Neural cell (in vitro differentiated cells): ENCODE data around the gene MRPL10. TPM values are rescaled to one million over a fixed set of nuclear protein-coding genes. Genes with fewer than 3 reads are reported as not detected.

Source experiments
- H2AFZ ChIP-seq: fragments of 200-600, 300-800 bp; sonication (generic), shearing (Covaris generic); 2 replicates; pipeline ENCODE4 v1.6.0; 2014; ENCODE audit warnings: low read depth, mild to moderate bottlenecking, antibody characterized with exemption, low read length, moderate library complexity
- H3F3A ChIP-seq: fragments of 200-600 bp; shearing (Covaris generic); 2 replicates; pipeline ENCODE4 v1.6.1; 2016; ENCODE audit warnings: mild to moderate bottlenecking, moderate library complexity, mixed read lengths, antibody characterized with exemption, low read length; ENCODE audit not compliant: insufficient read depth, poor library complexity, severe bottlenecking
- H3K27ac ChIP-seq: fragments of 200-600, 300-800 bp; sonication (generic), shearing (Covaris generic); 2 replicates; pipeline ENCODE4 v1.5.1; 2014; ENCODE audit warnings: mild to moderate bottlenecking, low read length, moderate library complexity
- H3K27me3 ChIP-seq: fragments of 300-800, 200-600 bp; sonication (generic), shearing (Covaris generic); 2 replicates; pipeline ENCODE4 v1.6.0; 2014; ENCODE audit warnings: mild to moderate bottlenecking, low read depth, low read length, moderate library complexity; ENCODE audit not compliant: insufficient read depth
- H3K36me3 ChIP-seq: fragments of 300-800, 200-600 bp; sonication (generic), shearing (Covaris generic); 2 replicates; pipeline ENCODE4 v1.5.1; 2014; ENCODE audit warnings: mild to moderate bottlenecking, antibody characterized with exemption, low read length, moderate library complexity; ENCODE audit not compliant: insufficient read depth
- H3K4me2 ChIP-seq: fragments of 300-800, 200-600 bp; sonication (generic), shearing (Covaris generic); 2 replicates; pipeline ENCODE4 v1.6.0; 2014; ENCODE audit warnings: mild to moderate bottlenecking, low read length
- H3K4me3 ChIP-seq: fragments of 300-800, 200-600 bp; sonication (generic), shearing (Covaris generic); 2 replicates; pipeline ENCODE4 v1.5.1; 2014; ENCODE audit warnings: mild to moderate bottlenecking, low read length, moderate library complexity
- H3K79me2 ChIP-seq: fragments of 200-600 bp; shearing (Covaris generic); replicated peaks from 2 replicates; pipeline ENCODE4 v1.6.0; 2014; ENCODE audit warnings: mild to moderate bottlenecking, low read length, moderate library complexity; ENCODE audit not compliant: insufficient read depth
- H3K9ac ChIP-seq: fragments of 300-800, 200-600 bp; sonication (generic), shearing (Covaris generic); 2 replicates; pipeline ENCODE4 v1.6.1; 2016; ENCODE audit warnings: mild to moderate bottlenecking, low read length, mixed read lengths
- H3K9me2 ChIP-seq: fragments of 200-600 bp; shearing (Covaris generic); 2 replicates; pipeline ENCODE4 v1.6.1; 2016; ENCODE audit warnings: mild to moderate bottlenecking, low read length, mixed read lengths; ENCODE audit not compliant: insufficient read depth
- H3K9me3 ChIP-seq: fragments of 200-600, 300-800 bp; sonication (generic), shearing (Covaris generic); 2 replicates; pipeline ENCODE4 v1.6.1; 2016; ENCODE audit warnings: mild to moderate bottlenecking, mixed run types, low read length, moderate library complexity, mixed read lengths
- H4K20me1 ChIP-seq: fragments of 200-600 bp; shearing (Covaris generic); 2 replicates; pipeline ENCODE4 v1.6.1; 2016; ENCODE audit warnings: mild to moderate bottlenecking, mixed run types; ENCODE audit not compliant: insufficient read depth
- EP300 ChIP-seq: fragments of 450-650 bp; conservative IDR thresholded peaks from 2 replicates; pipeline ENCODE4 v1.6.1; 2014; ENCODE audit warnings: antibody characterized with exemption, mild to moderate bottlenecking, moderate library complexity; ENCODE audit not compliant: poor library complexity, severe bottlenecking
- EZH2 ChIP-seq: fragments of 200-600, 300-800 bp; shearing (Covaris generic), sonication (generic); IDR thresholded peaks from 2 replicates; pipeline ENCODE4 v1.6.1; 2014; ENCODE audit warnings: antibody characterized with exemption, low read length, borderline replicate concordance, mild to moderate bottlenecking; ENCODE audit not compliant: insufficient read depth, poor library complexity, severe bottlenecking
- MXI1 ChIP-seq: fragments of 450-650 bp; conservative IDR thresholded peaks from 2 replicates; pipeline ENCODE4 v1.6.1; 2014; ENCODE audit warnings: antibody characterized with exemption, mild to moderate bottlenecking; ENCODE audit not compliant: poor library complexity, severe bottlenecking
- POLR2AphosphoS5 ChIP-seq: IDR thresholded peaks from 2 replicates; pipeline ENCODE4 v1.6.1; 2012
- RAD21 ChIP-seq: fragments of 450-650 bp; conservative IDR thresholded peaks from 2 replicates; pipeline ENCODE4 v1.6.1; 2014; ENCODE audit warnings: antibody characterized with exemption, mild to moderate bottlenecking, moderate library complexity
- SMC3 ChIP-seq: fragments of 450-650 bp; conservative IDR thresholded peaks from 2 replicates; pipeline ENCODE4 v1.6.1; 2014; ENCODE audit warnings: antibody characterized with exemption, mild to moderate bottlenecking, moderate library complexity; ENCODE audit not compliant: poor library complexity
- TAF1 ChIP-seq: IDR thresholded peaks from 2 replicates; pipeline ENCODE4 v1.6.1; 2012; ENCODE audit warnings: low read depth
- polyA minus RNA-seq: library from RNA; depleted of rRNA, polyadenylated mRNA; stranded (reverse); fragments of >200 nt; gene quantifications from 2 replicates; pipeline ENCODE4 v1.2.3, GENCODE V29; 2014
- polyA plus RNA-seq: library from polyadenylated mRNA; depleted of rRNA; stranded (reverse); fragments of >200 nt; gene quantifications from 2 replicates; pipeline ENCODE4 v1.2.3, GENCODE V29; 2014
- TF ChIP-seq, protein P1 (sequence below): fragments of 450-650 bp; IDR thresholded peaks from 2 replicates; pipeline ENCODE4 v1.5.1; 2014; ENCODE audit warnings: antibody characterized with exemption, mild to moderate bottlenecking, moderate library complexity; ENCODE audit not compliant: poor library complexity, severe bottlenecking
- TF ChIP-seq, protein P2 (sequence below): IDR thresholded peaks from 2 replicates; pipeline ENCODE4 v1.6.1; 2012; ENCODE audit warnings: borderline replicate concordance

Gene MRPL10
- polyA plus RNA-seq (33.8 and 34.2 TPM in 2 replicates), polyA minus RNA-seq (20.0 and 24.3 TPM in 2 replicates)

DNA sequence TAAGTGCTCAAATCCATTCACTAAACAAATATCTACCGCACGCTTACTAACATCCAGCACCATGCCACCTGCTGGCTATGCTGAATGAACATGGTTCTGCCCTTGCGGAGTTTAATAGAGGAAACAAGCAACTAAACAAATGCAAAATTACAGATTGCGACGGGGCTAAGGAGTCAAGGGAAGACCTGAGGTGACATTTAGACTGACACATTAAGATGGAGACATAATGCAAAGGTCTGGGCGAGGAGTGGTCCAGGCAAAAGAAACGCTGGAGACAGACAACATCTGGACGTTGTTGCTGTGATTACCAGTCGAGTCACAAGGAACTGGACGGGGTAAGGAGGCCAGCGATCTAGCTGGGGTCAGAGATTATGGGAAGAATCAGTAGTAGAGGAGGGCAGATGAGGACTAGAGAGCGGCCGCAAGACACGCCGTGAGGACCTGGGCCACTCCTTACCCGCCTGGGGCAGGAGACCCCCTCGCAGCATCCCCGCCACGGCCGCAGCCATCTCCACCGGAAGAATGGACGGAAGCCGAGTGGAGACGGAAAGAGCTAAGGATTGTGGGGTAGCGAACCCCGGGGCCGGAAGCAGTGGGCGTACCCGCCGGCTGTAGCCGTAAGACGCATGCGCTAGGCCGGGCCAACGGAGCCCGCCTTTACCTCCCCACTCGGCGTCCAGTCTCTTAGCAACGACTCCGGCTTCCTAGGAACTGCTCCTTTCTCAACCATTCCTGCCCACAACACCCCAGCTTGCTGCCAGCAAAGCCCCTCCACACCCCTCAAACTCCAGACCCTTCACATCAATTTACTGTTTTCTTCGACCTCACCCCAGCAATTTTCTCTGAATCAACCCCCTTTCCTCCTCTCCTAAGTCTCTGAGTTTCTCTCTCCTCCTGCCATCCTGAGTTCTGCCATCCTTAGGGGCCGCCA lies at the start of gene MRPL10, which contains the start of gene LRRC46:
MRPL10 (minus strand) TSS at position 539 of the 931 bp plus-strand sequence; CDS start at position 509, 30 bp downstream.
LRRC46 (plus strand) TSS at position 668 of the 931 bp plus-strand sequence. CDS start 320 bp downstream, outside the sequence.
- no peaks in the 10 kb centered on the region for H4K20me1 ChIP-seq
- H3F3A ChIP-seq = peaks cover 2% of the 10 kb centered on the region
- peak within 1 kb of the TSS; percentile 77 for H3K27ac ChIP-seq
- H3K9me3 ChIP-seq = no peaks in the 10 kb centered on the region
- H2AFZ ChIP-seq = peak within 1 kb of the TSS; percentile 46
- H3K4me3 ChIP-seq = peak within 1 kb of the TSS; percentile 71
- H3K79me2 ChIP-seq = peaks cover 6% of the 10 kb centered on the region
- H3K36me3 ChIP-seq = no peaks in the 10 kb centered on the region
- no peaks in the 10 kb centered on the region for H3K9me2 ChIP-seq
- H3K27me3 ChIP-seq = no peaks in the 10 kb centered on the region
- TF ChIP-seq POLR2AphosphoS5 (peak; percentile 99), TAF1 (peak; percentile 84), MXI1 (peak; percentile 91), EP300 (peak; percentile 42), RAD21 (peak; percentile 30), EZH2 (no peak), SMC3 (peak; percentile 28)
- TF ChIP-seq, protein P1, sequence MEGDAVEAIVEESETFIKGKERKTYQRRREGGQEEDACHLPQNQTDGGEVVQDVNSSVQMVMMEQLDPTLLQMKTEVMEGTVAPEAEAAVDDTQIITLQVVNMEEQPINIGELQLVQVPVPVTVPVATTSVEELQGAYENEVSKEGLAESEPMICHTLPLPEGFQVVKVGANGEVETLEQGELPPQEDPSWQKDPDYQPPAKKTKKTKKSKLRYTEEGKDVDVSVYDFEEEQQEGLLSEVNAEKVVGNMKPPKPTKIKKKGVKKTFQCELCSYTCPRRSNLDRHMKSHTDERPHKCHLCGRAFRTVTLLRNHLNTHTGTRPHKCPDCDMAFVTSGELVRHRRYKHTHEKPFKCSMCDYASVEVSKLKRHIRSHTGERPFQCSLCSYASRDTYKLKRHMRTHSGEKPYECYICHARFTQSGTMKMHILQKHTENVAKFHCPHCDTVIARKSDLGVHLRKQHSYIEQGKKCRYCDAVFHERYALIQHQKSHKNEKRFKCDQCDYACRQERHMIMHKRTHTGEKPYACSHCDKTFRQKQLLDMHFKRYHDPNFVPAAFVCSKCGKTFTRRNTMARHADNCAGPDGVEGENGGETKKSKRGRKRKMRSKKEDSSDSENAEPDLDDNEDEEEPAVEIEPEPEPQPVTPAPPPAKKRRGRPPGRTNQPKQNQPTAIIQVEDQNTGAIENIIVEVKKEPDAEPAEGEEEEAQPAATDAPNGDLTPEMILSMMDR = peak; percentile 69
- TF ChIP-seq, protein P2, sequence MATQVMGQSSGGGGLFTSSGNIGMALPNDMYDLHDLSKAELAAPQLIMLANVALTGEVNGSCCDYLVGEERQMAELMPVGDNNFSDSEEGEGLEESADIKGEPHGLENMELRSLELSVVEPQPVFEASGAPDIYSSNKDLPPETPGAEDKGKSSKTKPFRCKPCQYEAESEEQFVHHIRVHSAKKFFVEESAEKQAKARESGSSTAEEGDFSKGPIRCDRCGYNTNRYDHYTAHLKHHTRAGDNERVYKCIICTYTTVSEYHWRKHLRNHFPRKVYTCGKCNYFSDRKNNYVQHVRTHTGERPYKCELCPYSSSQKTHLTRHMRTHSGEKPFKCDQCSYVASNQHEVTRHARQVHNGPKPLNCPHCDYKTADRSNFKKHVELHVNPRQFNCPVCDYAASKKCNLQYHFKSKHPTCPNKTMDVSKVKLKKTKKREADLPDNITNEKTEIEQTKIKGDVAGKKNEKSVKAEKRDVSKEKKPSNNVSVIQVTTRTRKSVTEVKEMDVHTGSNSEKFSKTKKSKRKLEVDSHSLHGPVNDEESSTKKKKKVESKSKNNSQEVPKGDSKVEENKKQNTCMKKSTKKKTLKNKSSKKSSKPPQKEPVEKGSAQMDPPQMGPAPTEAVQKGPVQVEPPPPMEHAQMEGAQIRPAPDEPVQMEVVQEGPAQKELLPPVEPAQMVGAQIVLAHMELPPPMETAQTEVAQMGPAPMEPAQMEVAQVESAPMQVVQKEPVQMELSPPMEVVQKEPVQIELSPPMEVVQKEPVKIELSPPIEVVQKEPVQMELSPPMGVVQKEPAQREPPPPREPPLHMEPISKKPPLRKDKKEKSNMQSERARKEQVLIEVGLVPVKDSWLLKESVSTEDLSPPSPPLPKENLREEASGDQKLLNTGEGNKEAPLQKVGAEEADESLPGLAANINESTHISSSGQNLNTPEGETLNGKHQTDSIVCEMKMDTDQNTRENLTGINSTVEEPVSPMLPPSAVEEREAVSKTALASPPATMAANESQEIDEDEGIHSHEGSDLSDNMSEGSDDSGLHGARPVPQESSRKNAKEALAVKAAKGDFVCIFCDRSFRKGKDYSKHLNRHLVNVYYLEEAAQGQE = peak; percentile 89
- H3K4me2 ChIP-seq = peak within 1 kb of the TSS; percentile 89
- peak within 1 kb of the TSS; percentile 80 for H3K9ac ChIP-seq

DNA sequence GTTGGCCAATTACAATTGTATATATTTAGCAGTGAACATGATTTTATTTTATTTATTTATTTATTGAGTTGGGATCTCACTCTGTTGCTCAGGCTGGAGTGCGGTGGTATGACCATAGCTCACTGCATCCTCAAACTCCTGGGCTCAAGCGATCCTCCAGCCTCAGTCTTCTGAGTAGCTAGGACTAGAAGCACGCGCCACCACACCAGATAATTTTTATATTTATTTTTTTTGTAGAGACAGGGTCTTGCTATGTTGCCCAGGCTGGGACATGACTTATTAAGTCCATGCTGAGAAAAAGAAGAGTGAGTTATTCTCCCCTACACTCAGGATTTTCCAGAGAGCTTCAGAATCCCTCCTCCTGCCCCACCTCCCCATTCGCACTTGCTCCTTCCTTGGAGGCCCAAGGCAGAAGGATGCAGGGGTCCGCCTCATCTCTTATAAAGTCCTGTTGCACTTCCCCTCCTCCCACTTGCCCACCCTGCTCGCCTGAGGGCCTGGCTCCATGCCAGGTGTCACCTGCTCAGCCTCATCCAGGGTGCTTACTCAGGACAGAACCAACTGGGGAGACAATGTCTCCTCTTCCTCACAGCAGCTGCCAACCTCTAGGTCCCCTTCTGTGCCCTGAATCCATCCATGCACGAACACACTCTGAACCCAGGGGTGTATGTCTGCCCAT lies 48.6 kb upstream of the MRPL10 start:
- H3K36me3 ChIP-seq = no peaks in the 10 kb centered on the region
- no peak overlapping the region for H3K9ac ChIP-seq
- no peak overlapping the region for H3K27ac ChIP-seq
- no peak overlapping the region for H3K4me3 ChIP-seq
- no peaks in the 10 kb centered on the region for H3K9me2 ChIP-seq
- no peak overlapping the region for H2AFZ ChIP-seq
- H3F3A ChIP-seq = no peaks in the 10 kb centered on the region
- TF ChIP-seq POLR2AphosphoS5 (no peak), MXI1 (no peak), SMC3 (no peak), TAF1 (no peak), EP300 (no peak), EZH2 (no peak), RAD21 (no peak)
- TF ChIP-seq, protein P2 = no peak
- TF ChIP-seq, protein P1 = no peak
- H3K79me2 ChIP-seq = no peaks in the 10 kb centered on the region
- H3K27me3 ChIP-seq = no peaks in the 10 kb centered on the region
- no peaks in the 10 kb centered on the region for H4K20me1 ChIP-seq
- no peak overlapping the region for H3K4me2 ChIP-seq
- H3K9me3 ChIP-seq = no peaks in the 10 kb centered on the region
